ENCODE measurements around the gene MPPED1.

The MPPED1 gene

GRCh38 chr22:43411869-43412807 is at the start of gene MPPED1:
Gene MPPED1 (plus strand): TSS chr22:43412014. CDS start chr22:43424986, 12,972 bp downstream.
- no peak for DNase-seq

GRCh38 chr22:43363315-43364168 is 48.3 kb upstream of the MPPED1 start:
- DNase-seq = no peak

GRCh38 chr22:43364169-43364435 is 47.7 kb upstream of the MPPED1 start:
- DNase-seq = no peak

DNA sequence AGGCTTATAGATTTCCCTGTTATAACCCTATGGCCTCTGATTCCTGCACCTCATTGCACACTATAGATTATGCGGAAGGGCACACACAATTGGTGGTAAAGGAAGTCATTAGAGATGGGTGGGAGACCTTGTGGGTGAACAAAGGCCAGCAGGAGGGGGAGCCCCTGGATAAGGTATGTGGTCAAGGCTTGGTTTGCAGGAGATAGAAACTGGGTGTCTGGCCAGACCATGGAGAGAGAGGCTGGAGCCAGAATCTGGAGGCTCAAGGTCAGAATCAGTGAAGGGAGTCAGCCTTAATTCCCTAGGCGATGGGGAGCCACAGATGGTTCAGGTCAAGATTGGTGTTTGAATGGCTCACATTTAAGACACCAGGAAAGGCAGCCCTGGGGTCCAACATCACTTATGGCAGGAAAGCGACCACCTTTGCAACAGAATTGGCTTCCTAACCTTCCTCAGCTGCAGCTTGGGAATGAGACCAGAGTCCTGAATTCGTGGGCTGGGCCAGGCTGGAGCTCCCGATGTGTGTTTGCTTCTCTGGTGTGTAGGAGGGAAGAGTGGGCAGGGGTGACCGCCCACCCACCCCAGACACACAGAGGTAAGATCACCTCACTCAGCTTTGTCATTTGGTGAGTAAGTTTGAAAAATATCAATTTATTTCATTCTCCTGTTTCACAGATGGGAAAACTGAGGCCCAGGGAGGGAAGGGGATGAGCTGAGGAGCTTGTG is 45.9 kb upstream of the MPPED1 start:
- DNase-seq = no peak

DNA sequence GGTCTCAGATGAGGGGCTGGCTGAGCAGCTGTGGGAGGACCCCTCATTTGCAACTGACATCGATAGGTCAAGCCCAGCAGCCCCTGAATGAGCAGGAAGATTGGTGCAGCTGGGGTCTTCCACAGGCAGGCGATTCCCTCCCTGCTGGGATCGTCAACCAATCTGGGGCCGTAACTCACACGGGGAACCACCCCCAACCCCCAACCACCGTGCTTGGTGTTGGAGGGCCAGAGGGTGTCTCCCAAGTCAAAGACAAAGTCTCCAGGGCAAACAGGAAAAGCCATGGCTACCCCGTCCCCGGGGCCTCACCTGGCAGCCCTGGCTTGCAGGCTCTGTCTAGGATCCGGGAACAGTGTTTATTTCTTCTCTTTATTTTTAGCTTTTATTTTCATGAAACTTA is 41.8 kb upstream of the MPPED1 start:
- DNase-seq = no peak

GRCh38 chr22:43375951-43376455 is 35.8 kb upstream of the MPPED1 start:
- no peak for DNase-seq

GRCh38 chr22:43376765-43377547 is 34.9 kb upstream of the MPPED1 start:
- DNase-seq = no peak

GRCh38 chr22:43377548-43377895 is 34.3 kb upstream of the MPPED1 start:
- no peak for DNase-seq

GRCh38 chr22:43377896-43378704 is 33.7 kb upstream of the MPPED1 start:
- DNase-seq = no peak

DNA sequence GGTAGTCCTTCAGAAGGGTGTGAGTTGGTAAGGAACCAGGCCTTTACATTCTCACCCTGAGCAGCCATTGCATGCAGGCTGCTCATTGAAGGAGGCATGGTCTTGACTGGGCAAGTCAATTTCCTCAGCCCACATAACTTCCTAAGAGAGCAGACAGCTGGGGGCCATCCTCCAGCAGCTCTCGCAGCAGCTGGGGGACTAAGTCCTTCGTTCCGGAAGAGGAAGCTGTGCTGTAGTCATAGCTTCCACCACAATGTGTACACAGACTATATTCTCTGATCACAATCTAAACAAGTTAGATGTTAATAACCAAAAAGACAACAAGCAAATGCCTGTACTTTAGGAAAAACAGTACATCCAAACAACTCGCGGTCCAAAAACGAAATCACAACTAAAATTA is 30.1 kb upstream of the MPPED1 start:
- no peak for DNase-seq

DNA sequence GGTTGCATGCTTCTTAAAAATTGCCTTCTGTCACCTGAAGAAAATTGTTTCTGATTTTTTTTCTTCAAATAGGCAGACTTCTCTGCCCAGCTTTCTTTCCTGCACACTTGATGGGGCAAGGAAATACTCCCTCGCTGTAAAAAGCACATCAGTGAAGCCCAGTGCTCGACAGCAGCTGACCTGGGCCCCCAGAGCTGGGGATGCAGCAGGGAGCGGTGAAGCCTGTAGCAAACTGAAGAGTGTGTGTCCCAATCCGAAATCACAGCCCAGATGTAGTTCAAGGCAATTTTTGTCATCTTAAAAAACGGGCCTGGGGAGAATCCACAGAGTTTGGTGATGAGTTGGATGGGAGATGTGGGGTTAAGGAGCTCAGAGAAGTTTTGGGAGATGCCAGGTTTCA is 27.0 kb upstream of the MPPED1 start:
- no peak for DNase-seq

DNA sequence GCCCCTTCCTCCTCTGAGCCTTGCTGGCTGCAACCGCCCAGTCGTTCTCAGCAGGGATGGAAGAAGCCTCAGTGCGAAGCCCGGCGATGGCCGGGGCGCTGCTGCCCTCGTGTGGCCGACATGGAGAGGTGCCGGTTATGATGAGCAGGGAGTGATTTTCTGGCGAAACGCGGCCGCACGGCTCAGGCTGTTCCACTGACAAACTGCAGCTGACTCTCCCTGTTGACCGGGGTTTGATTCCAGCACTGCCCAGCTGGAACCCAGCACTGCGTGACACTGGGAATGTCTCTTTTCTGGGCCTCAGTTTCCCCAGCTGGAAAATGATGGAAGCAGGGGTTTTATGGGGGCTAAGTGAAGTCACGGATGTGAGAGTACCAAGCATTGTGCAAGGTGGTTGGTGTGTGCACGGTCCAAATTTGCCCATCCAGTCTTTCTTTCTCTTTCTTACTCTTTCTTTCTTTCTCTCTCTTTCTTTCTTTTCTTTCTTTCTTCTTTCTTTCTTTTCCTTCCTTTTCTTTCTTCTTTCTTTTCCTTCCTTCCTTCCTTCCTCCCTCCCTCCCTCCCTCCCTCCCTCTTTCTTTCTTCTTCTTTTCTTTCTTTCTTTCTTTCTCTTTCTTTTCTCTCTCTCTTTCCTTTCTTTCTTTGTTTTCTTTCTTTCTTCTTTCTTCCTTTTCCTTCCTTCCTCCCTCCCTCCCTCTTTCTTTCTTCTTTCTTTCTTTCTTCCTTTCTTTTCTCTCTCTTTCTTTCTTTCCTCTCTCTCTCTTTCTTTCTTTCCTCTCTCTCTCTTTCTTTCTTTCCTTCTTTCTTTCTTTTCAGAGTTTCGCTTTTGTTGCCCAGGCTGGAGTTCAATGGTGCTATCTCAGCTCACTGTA is 25.8 kb upstream of the MPPED1 start:
- peak; percentile 73 for DNase-seq

DNA sequence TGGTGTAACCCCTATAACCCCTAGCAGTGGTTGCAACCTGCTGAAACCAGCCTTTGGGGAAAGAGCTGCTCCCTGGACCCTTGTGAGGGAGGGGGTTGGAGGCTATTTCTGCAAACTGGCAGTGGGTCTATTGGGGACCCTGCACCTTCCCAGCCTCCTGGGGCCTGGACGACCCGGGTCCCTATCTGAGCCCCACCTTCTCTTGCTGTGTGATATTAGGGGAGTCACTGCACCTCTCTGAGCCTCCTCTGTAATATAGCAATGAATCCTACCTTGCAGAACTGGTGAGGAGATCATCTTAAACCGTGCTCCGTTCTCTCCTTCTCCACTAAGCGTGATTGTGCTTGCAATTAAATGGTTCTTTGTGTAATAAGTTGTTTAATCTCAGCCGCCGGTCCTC is 24.0 kb upstream of the MPPED1 start:
- DNase-seq = no peak

- peak; percentile 74 for DNase-seq
These were observed 23.4 kb upstream of the MPPED1 start for GRCh38 chr22:43388420-43388851.

DNA sequence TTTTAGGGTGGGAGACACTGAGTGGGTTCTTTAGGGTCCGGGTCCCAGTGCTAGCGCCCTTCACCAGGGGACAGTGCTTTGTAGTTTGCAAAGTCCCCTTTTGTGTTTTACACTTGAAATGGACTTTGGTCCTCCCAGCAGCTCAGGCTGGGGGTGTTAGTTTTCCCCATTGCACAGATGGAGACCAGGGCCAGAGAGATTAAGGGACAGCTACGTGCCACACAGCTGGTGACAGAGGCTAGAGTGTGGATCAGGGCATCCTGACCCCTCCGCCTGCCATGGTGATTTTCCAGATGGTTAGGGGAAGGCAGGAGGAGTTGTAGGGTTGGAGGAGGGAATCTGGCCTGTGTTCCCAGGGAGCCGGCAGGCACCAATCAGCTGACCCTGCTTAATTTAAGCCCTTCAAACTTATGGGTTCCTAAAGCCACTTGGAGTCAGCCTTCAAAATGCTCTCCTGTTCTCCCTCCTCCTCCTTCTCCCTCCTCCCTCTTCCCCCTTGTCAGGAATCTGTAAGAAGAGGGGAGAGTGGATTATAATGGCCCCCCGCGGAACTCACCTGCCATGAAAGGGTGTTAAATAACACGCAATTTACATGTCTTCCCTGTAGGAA is 22.5 kb upstream of the MPPED1 start:
- DNase-seq = no peak

DNA sequence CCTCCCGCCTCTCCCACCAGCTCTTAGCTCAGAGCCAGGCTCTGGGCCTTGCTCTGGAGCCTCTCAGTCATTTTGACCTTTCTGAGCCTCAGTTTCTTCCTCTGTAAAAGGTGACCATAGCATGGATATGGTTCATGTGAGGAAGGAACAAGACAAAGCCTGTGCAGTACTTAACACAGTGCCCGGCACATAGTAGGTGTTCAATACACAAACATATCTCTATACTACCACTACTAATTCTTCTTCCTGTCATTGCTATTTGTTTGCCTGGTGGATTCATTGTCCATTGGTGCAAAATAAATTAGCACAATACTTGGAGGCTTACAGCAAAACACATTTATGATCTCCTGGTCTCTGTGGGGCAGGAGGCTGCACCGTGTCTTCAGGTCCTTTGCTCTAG is 21.6 kb upstream of the MPPED1 start:
- DNase-seq = no peak

GRCh38 chr22:43390872-43391271 is 20.9 kb upstream of the MPPED1 start:
- no peak for DNase-seq

- DNase-seq = no peak
These were observed 20.5 kb upstream of the MPPED1 start for GRCh38 chr22:43391306-43391705.

GRCh38 chr22:43392385-43392989 is 19.3 kb upstream of the MPPED1 start:
- DNase-seq = no peak
